ENCODE measurements around the gene RASSF5.
"Not testable (repeated sequence)": the region's sequence is repeated elsewhere in the genome, so short reads cannot be mapped to it uniquely, and the experiment has no call there.

RASSF5 gene

GRCh38 chr1:206608108-206608698, 100.9 kb downstream of the RASSF5 start:
- no peak for DNase-seq (ENCODE audit: low spot score)
- no peak for TF ChIP-seq CTCF (IDR thresholded peaks at IDR 0.05)
- H3K27ac ChIP-seq = no peak overlapping the region
- no peak overlapping the region for H3K4me3 ChIP-seq

- Histone ChIP-seq H3K4me3 (no peak overlapping the region), H3K27ac (no peak overlapping the region)
- TF ChIP-seq CTCF (IDR thresholded peaks at IDR 0.05) = no peak
- no peak for DNase-seq (ENCODE audit: low spot score)
Observed at GRCh38 chr1:206609229-206609991, 102.1 kb downstream of the RASSF5 start.

- DNase-seq (ENCODE audit: low spot score) = peak; percentile 96
- H3K4me3 ChIP-seq = peak within 1 kb of the TSS; percentile 83
- H3K27ac ChIP-seq = peak within 1 kb of the TSS; percentile 74 to 85
- TF ChIP-seq CTCF (IDR thresholded peaks at IDR 0.05) = peak; percentile 99
Observed at GRCh38 chr1:206612129-206612876, 105.0 kb downstream of the RASSF5 start, which contains the start of gene EIF2D. Gene EIF2D (minus strand): TSS chr1:206612465. CDS start chr1:206612342, 123 bp downstream.

GRCh38 chr1:206626396-206626795, 119.1 kb downstream of the RASSF5 start:
- not testable (repeated sequence) for DNase-seq (ENCODE audit: low spot score); H3K4me3 ChIP-seq; H3K27ac ChIP-seq

- no peak for DNase-seq (ENCODE audit: low spot score)
- TF ChIP-seq CTCF (IDR thresholded peaks at IDR 0.05) = no peak
- Histone ChIP-seq H3K27ac (no peak overlapping the region), H3K4me3 (no peak overlapping the region)
Observed at GRCh38 chr1:206628916-206629315, 121.6 kb downstream of the RASSF5 start.

- Histone ChIP-seq H3K27ac (no peak overlapping the region), H3K4me3 (no peak overlapping the region)
- DNase-seq (ENCODE audit: low spot score) = no peak
- peak; percentile 22 for TF ChIP-seq CTCF (IDR thresholded peaks at IDR 0.05)
Observed at GRCh38 chr1:206631085-206631509, 123.8 kb downstream of the RASSF5 start.

- Histone ChIP-seq H3K27ac (peak overlapping the region; percentile 2 to 36), H3K4me3 (no peak overlapping the region)
- TF ChIP-seq CTCF (IDR thresholded peaks at IDR 0.05) = no peak
- no peak for DNase-seq (ENCODE audit: low spot score)
Observed at GRCh38 chr1:206633708-206634121, 126.4 kb downstream of the RASSF5 start.
